NCI-H146 treated with DMSO at 0.1 percent for 48 hours (cell line): Measurements from ENCODE around the gene PEX11B.
A peak's percentile ranks its signal among the peaks of the same experiment; 100 is the strongest.
"Not testable (repeated sequence)": the region's sequence is repeated elsewhere in the genome, so short reads cannot be mapped to it uniquely, and the experiment has no call there.

ENCODE experiments used
- DNase-seq: peaks from one replicate; lab custom pipeline; 2025; ENCODE audit not compliant: unreplicated experiment; lab: John Stamatoyannopoulos, UW

PEX11B gene

DNA sequence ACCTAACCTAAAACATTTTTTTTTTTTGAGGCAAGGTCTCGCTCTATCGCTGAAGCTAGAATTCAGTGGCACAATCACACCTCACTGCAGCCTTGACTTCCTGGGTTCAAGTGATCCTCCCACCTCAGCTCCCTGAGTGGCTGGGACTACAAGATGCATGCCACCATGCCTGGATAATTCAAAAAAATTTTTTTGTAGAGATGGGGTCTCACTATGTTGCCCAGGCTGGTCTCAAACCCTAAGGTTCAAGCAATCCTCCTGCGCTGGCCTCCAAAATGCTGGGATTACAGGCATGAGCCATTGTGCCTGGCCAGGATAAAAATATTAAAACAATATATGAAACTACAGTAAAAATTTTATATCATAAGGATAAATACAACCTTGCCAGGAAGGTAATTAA is 34.4 kb upstream of the PEX11B start:
- no peak for DNase-seq

DNA sequence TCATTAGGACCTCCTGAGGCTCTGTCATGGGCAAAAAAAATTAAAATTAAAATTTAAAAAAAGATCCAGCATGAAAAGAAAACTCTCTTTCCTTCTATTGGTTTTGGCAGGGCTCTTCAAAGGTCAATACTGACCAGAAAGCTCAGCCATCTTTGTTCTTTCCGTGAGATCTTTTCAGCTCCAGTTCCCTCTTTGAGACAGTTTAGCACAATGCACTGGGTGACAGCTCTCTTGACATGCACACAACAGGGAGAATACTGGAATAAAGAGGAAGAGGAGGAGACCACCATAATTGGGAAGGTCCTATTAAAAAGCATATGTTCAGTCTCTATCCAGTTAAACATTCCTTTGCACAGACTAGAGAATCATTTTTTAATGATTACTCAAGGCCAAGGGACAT is 33.0 kb upstream of the PEX11B start:
- DNase-seq: no peak

DNA sequence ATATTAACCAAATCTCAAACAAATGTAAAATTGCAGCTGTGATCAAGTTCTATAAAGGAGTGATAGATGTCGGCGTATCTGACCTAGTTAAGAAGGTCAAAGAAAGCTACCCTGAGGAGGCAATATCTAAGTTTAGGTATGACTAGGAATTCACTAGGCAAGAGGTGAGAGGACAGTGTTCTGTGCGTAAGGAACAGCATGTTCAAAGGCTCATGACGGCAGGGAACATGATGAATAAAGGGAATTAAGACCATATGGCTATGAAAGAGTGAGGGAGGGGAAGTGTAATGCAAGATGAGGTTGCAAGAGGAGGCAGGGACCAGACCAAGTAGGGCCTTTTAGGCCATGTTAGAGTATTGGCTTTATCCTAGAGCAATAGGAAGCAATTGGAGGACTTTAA is 30.7 kb upstream of the PEX11B start:
- DNase-seq: no peak

DNA sequence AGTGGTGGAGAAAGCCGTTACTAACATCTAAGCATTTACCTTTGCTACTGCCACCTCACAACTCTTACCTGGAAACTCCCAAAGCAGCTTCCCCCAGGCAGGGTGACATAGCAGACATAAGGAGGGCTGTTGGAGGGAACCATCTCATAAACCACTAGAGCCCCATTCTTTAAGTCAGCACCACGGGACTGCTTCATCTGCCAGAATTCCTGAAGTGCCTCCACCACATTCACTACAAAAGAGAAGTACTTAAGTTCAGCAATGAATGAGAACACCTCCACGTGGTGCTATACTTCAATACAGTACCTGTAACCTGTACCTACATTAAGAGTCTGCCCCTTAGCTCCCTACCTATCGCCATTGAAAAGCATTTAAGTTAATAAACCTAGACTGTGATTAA is 29.0 kb upstream of the PEX11B start:
- no peak for DNase-seq

DNA sequence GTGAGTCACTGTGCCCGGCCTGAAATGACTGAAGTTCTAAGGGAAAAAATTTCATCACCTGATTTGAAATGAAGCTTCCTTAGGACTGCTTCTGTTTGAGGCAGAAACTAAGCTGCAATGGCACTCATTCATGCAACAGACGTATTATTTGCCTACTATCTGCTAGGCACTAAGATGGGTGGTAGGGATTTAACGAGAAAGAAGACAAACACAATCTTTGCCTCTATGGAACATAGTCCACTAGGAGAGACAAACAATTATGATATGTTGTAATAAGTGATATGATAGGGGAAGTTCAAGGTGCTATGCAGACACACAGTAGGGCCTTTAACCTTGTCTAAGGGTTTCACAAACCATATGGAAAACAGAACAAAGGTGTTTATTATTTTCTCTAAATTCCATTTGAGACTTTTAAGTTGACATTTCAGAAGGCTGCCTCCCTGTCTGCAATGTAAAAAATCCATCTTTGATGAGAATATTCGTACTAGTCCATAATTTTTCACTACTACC is 28.0 kb upstream of the PEX11B start:
- no peak for DNase-seq

DNA sequence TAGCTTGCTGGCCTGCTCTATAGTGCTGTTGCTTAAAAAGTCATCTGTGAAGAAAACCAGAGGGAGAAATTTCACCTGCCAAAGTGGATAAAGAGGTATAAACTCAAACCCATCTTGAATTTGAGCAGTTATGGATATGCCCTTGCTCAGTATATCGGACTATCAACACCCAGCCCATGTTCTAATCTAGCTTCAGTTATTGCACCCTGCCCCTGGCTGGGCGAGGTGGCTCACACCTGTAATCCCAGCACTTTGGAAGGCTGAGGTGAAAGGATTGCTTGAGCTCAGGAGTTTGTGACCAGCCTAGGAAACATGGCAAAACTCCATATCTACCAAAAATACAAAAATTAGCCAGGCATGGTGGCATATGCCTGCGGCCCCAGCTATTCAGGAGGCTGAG is 26.0 kb upstream of the PEX11B start:
- DNase-seq: no peak

DNA sequence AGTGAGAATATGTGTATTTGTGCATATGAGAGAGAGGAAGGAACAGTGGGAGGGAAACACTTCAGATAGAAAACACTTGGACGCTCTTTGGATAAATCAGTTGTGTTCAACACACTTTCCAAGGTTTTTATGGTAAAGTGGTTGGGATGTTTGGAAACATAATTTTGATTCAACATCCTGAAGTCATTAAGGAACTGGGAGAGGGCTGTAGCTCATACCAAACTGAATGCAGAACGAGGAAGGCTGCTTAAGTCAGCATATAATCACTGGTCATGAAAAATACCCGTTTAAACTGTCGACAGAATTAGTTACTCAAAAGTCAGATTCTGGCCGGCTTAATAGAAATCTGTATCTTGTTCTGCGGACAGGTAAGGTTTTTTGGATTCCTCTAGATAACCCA is 24.4 kb upstream of the PEX11B start:
- no peak for DNase-seq

DNA sequence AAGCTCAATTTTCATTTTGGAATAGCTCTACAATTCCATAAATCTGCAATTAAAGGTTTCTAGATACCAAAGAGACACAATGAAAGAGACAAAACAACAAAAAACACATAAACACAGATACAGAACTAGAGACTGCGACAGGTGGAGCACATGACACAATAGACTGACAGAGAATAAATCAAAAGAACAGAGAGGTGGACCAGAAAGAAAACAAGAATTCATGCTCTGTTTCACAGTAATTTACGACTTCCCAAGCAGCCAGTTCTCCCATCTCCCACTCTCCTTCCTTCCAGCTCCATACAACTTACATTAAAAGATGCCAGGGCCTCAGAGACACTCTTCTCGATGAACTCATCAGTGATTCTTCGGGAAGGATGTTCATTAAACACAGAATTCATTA is 23.9 kb upstream of the PEX11B start:
- no peak for DNase-seq

DNA sequence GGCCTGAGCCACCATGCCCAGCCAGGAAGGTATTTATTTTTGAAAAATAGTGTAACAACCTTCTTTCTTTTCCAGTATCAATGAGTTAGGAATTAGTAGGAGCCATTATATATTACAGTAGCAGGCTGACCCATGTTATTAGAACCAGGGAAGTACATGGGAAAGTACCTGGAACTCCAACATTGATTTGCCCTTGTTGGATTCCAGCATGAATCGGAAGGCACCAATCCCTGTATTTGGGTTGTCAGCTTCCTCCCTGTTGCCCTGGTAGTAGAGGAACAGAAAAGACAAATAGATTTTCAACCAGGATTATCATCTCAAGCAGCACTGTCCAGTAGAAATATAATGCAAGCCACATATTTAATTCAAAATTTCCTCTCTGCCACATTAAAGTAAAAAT is 18.9 kb upstream of the PEX11B start:
- DNase-seq: no peak

DNA sequence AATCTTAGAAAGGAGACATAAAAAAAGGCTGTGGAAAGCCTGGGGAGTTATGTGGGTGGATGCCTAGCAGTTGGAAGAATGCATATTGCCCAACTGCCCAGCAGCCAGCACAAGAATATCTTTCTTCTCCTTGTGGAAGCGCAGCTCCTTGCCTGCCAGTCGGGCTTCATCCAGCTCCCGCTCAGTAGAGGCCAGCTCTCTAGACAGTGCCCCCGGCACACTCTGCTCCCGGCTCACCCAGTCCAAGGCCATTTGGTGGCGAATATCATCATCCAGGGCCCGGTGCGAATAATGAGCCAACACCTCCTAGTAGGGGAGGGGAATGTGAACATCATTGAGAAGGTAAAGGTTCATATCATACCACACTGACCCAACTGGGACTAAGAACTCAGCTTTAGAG is 17.7 kb upstream of the PEX11B start:
- DNase-seq: no peak

DNA sequence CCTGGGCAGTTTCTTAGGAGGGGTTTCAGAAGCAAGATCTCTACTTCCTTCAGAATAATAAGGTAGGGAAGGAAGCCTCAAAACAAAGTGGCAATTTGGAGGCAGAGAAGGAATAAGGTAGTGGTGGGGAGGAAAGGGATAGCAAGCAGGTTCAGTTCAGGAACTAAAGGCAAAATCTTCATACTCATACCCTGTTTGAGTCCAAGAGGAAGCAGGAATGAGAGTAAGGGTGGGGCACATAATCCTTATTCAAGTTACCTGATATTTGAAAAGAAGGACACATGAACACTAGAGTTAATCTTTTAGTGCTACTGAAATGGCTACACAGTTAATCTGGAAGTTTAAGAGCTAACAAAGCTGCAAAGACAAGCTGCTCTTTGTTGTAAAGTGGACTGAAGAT is 17.2 kb upstream of the PEX11B start:
- DNase-seq: no peak

DNA sequence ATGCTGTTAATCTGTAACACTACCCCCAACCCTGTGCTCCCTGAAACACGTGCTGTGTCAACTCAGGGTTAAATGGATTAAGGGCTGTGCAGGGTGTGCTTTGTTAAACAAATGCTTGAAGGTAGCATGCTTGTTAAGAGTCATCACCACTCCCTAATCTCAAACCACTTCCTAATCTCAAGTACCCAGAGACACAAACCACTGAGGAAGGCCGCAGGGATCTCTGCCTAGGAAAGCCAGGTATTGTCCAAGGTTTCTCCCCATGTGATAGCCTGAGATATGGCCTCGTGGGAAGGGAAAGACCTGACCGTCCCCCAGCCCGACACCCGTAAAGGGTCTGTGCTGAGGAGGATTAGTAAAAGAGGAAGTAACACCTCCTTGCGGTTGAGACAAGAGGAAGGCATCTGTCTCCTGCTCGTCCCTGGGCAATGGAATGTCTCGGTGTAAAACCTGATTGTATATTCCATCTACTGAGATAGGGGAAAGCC is 14.0 kb upstream of the PEX11B start:
- DNase-seq: not testable (repeated sequence)

DNA sequence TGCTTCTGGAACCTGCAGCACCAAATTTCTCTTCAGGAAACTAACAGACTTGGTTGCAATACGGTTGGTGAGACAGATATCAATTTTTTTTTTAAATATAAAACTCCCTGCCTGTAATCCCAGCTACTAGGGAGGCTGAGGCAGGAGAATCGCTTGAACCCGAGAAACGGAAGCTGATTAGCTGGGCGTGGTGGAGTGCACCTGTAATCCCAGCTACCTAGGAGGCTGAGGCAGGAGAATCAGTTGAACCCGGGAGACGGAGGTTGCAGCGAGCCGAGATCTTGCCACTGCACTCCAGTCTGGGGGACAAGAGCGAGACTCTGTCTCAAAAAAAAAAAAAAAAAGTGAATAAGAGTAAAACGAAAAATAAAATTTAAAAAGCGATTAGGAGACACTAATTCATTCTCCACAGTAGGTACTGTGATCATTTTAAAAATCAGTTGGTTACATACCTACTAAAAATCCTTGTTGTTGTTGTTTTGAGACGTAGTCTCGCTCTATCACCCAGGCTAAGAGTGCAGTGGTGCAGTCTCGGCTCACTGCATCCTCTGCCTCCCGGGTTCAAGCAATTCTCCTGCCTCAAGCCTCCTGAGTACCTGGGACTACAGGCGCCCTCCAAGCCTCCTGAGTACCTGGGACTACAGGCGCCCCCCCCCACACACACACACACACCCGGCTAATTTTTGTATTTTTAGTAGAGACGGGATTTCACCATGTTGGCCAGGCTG is 9.6 kb upstream of the PEX11B start:
- DNase-seq: no peak

DNA sequence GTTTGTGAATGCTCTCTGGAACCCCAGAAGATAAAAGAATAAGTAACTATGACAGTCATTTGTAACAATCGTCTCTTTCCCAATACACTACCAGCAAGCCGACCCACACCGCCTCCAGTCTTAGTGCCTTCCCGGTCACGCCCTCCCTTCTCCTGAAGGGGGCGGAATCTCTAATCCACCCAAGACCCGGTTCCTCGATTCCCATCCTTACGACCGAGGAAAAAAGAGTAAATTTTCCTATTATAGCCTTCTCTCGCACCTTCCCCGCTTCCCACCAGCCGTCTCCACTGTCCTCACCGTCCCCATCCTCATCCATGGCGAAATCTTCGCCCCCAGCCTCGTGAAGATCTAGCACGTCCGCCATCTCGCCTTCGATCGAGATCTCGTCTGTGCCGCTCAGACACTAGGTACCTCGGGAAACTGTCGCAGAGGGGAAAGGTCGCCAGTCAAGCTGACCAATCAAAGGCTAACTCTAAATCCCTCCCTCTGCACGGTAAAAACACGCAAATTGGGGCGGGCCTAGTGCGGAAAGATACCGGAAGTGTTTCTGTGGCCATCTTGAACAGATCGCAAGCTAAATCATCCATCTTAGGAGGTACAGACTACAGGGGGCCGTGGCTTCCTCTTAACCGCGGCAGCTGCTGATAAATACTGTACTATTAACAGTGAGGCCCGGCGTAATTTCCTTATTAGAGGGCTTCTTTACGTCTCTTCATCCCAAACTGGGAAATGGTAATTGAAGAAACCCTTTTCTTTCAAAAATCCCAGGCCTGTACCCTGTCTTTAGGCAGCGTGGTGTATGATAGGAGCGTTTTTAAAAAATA is 8.8 kb upstream of the PEX11B start, which contains the start of gene RBM8A:
RBM8A (minus strand) TSS at position 422 of the 824 bp plus-strand sequence; CDS start at position 364, 58 bp downstream.
- peak; percentile 98 for DNase-seq

DNA sequence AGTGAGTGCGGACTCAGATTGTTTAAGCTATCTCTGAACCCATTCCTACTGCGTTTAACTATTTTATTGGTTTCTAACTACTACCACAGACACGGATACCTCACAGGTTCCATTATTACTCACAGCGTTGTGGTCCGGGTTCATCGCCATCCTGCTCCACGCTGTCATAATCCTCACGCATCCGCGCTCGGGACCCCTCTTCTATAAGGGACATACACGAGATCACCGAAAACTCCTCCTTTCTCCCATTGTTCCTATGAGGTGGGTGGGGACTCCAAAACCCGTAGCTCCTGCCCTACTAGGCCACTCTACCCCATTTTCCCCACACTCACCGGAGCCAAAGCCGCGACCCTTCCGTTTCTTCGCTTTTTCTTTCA is 8.2 kb upstream of the PEX11B start:
- no peak for DNase-seq

DNA sequence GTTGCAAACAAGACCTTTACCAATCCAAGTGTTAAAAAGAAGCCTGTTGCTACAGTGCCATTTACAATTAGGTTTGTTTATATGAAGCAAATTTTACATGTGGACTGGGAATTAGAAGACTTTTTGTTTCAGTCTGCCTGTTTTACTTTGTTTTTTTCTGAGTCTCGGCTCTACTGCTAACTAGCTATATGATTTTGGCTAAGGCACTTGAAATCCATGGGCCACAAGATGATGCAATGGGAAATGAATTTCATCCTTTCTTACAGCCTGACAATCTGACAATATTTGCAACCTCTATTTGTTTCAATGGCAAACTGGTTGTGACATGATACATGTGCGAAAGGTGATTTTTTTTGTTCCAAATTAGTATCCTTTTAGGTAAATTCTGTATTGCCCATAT is 3.7 kb upstream of the PEX11B start:
- no peak for DNase-seq

DNA sequence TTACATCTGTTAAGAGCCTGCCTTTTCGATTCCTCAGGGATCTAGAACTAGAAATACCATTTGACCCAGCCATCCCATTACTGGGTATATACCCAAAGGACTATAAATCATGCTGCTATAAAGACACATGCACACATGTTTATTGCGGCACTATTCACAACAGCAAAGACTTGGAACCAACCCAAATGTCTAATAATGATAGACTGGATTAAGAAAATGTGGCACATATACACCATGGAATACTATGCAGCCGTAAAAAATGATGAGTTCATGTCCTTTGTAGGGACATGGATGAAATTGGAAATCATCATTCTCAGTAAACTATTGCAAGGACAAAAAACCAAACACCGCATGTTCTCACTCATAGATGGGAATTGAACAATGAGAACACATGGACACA is 1.8 kb upstream of the PEX11B start:
- DNase-seq: not testable (repeated sequence)

DNA sequence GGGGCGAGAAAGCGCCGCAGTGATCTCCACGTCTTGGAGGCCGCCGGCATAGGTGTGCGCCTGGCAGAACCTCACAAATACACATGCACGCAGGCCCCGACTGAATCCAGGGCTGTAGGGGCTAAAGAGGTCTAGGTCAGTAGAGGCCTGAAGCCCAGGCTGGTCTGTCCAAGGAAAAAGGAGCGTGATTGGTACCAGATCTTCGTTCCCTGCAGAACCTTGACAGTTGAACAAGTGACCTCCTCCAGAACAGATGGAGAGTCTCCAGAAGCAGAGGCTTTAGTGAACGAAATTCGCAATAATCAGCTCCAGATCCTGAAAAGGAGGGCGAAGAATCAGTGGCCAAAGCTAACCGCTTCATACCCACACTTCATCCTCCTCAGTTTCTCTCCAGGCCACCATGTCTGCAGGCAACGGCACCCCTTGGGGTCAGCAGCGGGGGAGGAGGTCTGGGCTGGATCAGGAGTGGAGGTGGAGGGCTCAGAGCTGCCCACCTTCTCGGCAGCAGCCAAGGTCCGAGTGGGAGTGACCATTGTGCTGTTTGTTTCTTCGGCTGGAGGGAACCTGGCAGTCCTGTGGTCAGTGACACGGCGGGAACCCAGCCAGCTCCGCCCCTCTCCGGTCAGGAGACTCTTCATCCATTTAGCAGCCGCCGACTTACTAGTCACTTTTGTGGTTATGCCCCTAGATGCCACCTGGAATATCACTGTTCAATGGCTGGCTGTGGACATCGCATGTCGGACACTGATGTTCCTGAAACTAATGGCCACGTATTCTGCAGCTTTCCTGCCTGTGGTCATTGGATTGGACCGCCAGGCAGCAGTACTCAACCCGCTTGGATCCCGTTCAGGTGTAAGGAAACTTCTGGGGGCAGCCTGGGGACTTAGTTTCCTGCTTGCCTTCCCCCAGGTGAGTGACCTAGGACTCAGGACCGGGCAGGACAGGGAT is 749 bp upstream of the PEX11B start:
- peak; percentile 69 for DNase-seq

DNA sequence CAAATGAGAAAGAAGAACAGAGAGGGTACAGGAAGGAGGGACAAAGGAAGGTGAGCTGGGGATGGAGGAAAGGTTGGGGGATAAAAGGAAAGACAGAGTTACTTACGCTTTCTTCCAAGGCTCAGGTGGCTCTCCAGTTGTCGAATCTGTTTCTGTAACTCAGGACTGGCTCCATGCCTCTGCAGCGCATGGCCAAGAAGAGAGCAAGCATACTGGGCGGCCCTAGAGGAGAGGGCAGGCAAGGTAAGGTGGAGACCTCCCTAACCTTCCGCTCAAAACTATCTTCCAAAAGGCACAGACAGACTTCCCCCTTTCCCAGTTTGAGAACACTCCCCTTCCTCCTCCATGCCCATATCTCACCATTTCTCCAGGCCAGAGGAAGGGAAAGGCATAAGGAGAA is 922 bp downstream of the PEX11B start:
- DNase-seq: no peak

DNA sequence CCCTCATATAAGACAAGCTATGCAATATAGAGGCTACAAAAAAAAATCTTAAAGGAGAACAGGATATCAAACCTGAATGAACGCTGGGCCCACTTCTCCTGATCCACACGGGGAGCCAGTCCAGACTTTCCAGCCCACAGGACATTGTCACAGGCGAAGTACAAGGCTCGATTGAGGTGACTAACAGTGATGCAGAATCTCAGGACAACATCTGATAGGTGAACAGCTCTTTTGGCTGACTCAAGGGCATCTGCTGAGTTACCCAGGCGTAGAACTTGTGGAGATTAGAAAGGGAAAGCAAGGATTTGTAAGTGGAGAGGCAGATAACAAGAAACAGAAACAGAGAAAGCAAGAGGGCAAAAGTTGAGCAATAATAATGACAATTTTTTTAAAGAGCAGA is 1.8 kb downstream of the PEX11B start:
- DNase-seq: no peak

DNA sequence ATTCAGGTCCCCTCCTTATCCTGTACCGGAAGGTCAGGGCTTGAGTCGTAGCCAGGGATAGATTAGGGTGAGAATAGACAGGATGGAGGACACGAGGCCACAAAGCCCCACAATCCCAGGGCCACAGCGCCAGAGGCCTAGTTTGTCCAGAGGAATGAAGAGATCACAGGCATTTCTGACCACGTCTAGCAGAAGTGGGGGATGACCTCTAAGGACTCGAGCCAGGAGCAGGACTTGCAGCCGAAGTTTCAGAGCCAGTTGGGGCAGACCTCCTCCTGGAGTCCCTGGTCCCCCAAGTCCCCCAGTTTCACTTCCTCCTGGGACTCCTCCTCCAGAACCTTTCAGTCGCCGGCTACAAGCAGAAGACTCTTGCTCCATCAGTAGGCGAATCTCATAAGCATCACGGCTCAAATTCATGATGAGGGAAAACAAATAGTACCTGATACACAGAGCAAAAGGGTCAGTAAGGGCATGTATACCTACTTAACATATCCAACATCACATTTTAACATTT is 6.3 kb downstream of the PEX11B start:
- no peak for DNase-seq
